Effector memory CD4-positive, alpha-beta T cell (primary cell): ENCODE data around the gene CPLX4.

Experiments
- DNase-seq, 3 donors: peaks; one replicate each; pipeline ENCODE4 v3.0.0-alpha.2; 2020
- H3K27ac ChIP-seq: 2 replicates; pipeline ENCODE4 v1.7.0; 2013; ENCODE audit warnings: mild to moderate bottlenecking, low read length, moderate library complexity; ENCODE audit not compliant: insufficient read depth, poor library complexity, severe bottlenecking
- H3K27me3 ChIP-seq: replicated peaks from 2 replicates; pipeline ENCODE4 v1.7.0; 2013; ENCODE audit warnings: mild to moderate bottlenecking, low read length; ENCODE audit not compliant: insufficient read depth, control insufficient read depth, poor library complexity, severe bottlenecking
- H3K36me3 ChIP-seq: 2 replicates; pipeline ENCODE4 v1.7.0; 2013; ENCODE audit warnings: mild to moderate bottlenecking, low read length, moderate library complexity; ENCODE audit not compliant: control insufficient read depth, insufficient read depth
- H3K4me1 ChIP-seq: 2 replicates; pipeline ENCODE4 v1.7.0; 2013; ENCODE audit warnings: low read length, mild to moderate bottlenecking; ENCODE audit not compliant: control insufficient read depth, insufficient read depth, poor library complexity, severe bottlenecking
- H3K4me3 ChIP-seq: 2 replicates; pipeline ENCODE4 v1.7.0; 2013; ENCODE audit warnings: low read length, low read depth, mild to moderate bottlenecking; ENCODE audit not compliant: insufficient read depth, poor library complexity, severe bottlenecking
- H3K9me3 ChIP-seq: 2 replicates; pipeline ENCODE4 v1.7.0; 2013; ENCODE audit warnings: mild to moderate bottlenecking, low read length, moderate library complexity; ENCODE audit not compliant: control insufficient read depth

CPLX4 gene

DNA sequence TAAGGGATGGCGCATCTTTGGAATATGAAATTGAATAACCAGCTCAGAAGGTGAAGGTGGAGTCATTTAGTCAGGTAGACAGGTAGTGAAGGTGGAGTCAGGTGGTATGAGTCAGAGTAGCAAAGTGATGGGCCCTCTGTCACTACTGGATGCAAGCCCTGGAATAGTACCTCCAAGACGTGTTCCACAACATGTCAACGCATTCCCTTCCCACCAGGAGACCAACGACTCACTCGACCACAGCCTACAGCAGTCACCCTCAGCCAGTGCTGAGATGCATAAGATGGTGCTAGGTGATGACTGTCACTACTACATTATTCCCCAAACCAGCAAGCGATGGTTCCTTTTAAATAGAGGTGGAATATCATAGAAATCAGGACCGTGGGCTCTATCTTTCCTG, 6.8 kb downstream of the CPLX4 start:
- H3K4me1 ChIP-seq = peaks cover 6% of the 10 kb centered on the region
- H3K27ac ChIP-seq = no peak overlapping the region
- no peaks in the 10 kb centered on the region for H3K9me3 ChIP-seq
- H3K27me3 ChIP-seq = peaks cover 18% of the 10 kb centered on the region
- no peak overlapping the region for H3K4me3 ChIP-seq
- H3K36me3 ChIP-seq = no peaks in the 10 kb centered on the region
- DNase-seq = no peak

DNA sequence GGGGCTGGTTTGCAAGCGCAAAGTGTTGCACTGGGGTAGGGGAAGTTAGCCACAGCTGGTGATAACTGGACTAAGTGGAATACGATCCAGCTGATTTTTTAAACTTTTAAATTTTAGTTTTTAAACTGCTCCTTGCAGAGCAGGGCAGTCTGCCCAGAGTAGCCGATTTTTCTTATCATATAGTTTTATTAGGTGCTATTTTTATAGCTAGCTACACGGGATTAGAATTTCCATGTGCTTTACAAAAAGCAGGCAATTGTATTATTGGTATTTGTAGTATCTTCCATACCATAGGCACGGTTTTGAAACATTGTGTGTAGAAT, 9.6 kb downstream of the CPLX4 start:
- DNase-seq = no peak
- Histone ChIP-seq H3K36me3 (no peaks in the 10 kb centered on the region), H3K9me3 (no peaks in the 10 kb centered on the region), H3K4me1 (peaks cover 6% of the 10 kb centered on the region), H3K4me3 (peak overlapping the region; percentile 50), H3K27ac (no peak overlapping the region), H3K27me3 (peaks cover 18% of the 10 kb centered on the region)

DNA sequence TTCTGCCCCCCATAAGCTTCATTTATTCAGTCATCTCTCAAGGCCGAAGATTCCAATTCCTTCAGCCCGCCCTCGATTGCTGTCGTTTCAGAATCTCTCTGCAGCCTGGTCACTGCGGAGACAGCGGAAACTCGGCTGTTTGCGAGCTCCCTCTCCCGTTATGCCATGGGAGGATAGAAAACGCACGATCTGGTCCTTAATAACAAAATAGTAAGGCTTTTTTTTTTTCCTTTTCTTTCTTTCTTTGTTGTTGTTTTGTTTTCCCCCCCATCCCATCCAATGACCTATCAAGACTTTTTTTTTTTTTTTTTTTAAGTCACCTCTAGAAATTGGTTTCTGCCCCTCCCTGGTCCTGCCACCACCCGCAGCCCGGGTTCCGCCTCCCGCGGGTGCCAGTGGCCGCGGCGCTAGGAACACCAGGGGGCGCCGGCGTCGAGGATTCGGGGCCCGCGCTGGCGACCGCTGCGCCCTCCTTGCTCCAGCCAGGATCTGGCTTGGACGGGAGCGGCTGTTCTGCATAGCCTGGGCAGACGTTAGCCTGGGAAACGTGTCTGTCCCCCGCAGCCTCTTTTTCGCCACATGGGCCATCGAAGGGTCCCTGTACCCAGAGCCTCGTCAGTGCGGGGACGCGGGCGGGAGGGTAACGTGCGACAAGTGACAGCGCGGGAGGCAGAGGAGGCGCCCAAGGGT, 10.1 kb downstream of the CPLX4 start:
- Histone ChIP-seq H3K4me3 (peak overlapping the region; percentile 50), H3K27me3 (peaks cover 18% of the 10 kb centered on the region), H3K9me3 (no peaks in the 10 kb centered on the region), H3K4me1 (peaks cover 6% of the 10 kb centered on the region), H3K36me3 (no peaks in the 10 kb centered on the region), H3K27ac (no peak overlapping the region)
- DNase-seq = peak; percentile 17 to 42 (median 24)

DNA sequence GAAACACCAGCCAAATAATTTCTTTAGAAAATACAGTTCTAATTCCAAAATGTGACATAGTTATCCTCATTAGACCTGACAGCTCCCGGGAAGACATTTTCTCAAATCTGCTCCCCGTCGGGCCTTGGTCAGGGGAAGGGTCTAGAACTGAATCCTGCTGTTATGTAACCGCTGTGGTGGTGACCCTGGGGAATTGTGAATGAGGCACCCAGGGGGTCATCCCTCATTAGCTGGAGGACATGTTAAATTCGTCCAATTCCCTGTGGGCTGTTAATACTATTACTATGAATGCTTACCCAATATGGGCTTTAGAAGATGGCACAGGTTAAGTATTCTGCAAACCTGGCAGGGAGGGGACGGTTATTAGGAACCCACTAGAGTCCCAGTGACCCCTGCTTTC, 11.8 kb downstream of the CPLX4 start:
- peaks cover 18% of the 10 kb centered on the region for H3K27me3 ChIP-seq
- no peaks in the 10 kb centered on the region for H3K36me3 ChIP-seq
- no peak overlapping the region for H3K4me3 ChIP-seq
- no peak overlapping the region for H3K27ac ChIP-seq
- DNase-seq = no peak
- H3K4me1 ChIP-seq = peaks cover 6% of the 10 kb centered on the region
- H3K9me3 ChIP-seq = no peaks in the 10 kb centered on the region

DNA sequence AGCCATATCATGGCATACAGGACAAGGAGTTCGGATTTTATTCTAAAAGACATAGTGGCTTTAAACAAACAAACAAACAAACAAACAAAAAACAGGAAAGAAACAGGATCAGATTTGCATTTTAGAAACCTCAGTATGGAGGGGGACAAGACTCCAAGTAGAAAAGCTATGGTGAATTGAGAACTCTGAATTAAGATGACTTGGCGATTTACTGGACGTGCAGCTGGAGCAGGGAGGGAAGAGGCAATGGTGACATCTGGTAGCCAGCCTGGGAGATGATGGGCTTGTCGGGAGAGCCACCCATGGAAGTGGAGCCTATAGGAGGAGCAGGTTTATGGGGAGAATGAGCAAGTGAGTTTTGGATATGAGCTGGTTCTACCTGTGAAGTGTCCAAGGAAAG, 13.2 kb downstream of the CPLX4 start:
- H3K27me3 ChIP-seq = peaks cover 13% of the 10 kb centered on the region
- H3K4me1 ChIP-seq = peaks cover 6% of the 10 kb centered on the region
- no peak for DNase-seq

DNA sequence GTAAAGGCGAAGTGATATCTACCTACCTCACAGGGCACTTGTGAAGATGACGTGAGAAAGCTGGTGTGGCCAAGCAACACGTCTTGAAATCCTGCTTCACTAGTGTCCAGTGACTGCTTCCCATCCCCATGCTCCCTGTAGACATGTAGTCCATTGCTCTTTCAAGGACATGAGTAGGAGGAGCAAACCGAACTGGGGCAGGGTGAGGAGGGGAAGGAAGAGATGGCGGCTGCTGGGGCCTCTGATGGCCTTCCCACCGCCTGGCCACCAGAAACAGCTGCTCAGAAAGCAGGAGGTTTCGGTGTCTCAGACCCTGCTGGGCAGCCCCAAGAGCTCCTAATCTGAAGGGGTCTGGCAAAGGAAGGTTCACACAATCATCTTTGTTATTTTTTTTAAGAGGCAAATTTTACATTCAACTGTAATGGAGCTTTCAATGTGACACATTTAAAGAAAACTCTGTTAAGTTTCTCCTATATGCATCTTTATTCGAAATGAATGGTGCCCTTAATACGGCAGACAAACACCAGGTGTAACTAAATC, 14.7 kb downstream of the CPLX4 start:
- Histone ChIP-seq H3K4me1 (peaks cover 4% of the 10 kb centered on the region), H3K4me3 (no peak overlapping the region), H3K9me3 (no peaks in the 10 kb centered on the region), H3K27ac (no peak overlapping the region), H3K36me3 (no peaks in the 10 kb centered on the region), H3K27me3 (peaks cover 7% of the 10 kb centered on the region)
- no peak for DNase-seq

More for the DNA sequence above, 13.2 kb downstream of the CPLX4 start:
- Histone ChIP-seq H3K36me3 (no peaks in the 10 kb centered on the region), H3K9me3 (no peaks in the 10 kb centered on the region), H3K27ac (no peak overlapping the region), H3K4me3 (no peak overlapping the region)

DNA sequence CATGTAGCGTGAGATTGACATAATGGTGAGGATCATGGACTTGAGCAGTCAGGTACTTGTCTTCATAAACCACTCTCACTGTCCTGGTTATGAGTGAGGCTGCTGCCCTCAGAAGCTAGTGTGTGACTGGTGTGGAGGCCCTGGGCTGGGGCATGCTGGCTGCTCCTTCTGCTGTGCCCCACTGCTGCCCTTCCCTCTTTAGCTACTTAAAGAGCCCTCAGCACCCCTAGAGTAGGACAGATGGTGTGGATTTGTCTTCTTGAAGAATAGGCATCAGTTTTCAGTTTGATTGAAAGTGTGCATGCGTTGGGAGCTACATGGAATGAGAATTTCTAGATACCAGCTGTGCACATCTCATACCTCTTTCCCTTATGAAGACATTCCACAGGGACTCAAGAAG, 15.4 kb downstream of the CPLX4 start:
- no peak overlapping the region for H3K4me3 ChIP-seq

DNA sequence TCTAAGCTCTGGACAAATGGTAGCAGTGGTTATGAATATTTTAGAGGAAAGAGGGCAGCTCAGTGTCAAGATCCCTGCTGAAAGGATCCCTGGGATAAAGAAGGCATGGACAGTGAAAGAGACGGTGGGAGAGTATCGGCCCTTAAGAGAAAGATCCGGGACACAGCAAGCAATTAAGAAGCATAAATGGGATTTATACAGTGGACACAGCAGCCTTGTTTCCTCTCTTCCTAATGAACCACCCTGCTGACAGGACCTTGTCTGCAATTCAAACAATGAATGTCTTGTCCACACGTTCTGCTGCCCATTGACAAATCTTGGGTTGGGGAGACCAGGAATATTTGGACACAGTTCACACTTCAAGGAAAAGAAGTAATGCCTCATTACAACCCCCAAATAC, 16.5 kb downstream of the CPLX4 start:
- no peaks in the 10 kb centered on the region for H3K4me1 ChIP-seq
- no peaks in the 10 kb centered on the region for H3K27me3 ChIP-seq
- H3K4me3 ChIP-seq = no peak overlapping the region
- DNase-seq = no peak
- H3K36me3 ChIP-seq = no peaks in the 10 kb centered on the region
- H3K27ac ChIP-seq = no peak overlapping the region
- H3K9me3 ChIP-seq = no peaks in the 10 kb centered on the region

More for the DNA sequence above, 15.4 kb downstream of the CPLX4 start:
- no peak for DNase-seq
- peaks cover 2% of the 10 kb centered on the region for H3K27me3 ChIP-seq
- no peaks in the 10 kb centered on the region for H3K4me1 ChIP-seq
- no peak overlapping the region for H3K27ac ChIP-seq
- H3K36me3 ChIP-seq = no peaks in the 10 kb centered on the region
- H3K9me3 ChIP-seq = no peaks in the 10 kb centered on the region

DNA sequence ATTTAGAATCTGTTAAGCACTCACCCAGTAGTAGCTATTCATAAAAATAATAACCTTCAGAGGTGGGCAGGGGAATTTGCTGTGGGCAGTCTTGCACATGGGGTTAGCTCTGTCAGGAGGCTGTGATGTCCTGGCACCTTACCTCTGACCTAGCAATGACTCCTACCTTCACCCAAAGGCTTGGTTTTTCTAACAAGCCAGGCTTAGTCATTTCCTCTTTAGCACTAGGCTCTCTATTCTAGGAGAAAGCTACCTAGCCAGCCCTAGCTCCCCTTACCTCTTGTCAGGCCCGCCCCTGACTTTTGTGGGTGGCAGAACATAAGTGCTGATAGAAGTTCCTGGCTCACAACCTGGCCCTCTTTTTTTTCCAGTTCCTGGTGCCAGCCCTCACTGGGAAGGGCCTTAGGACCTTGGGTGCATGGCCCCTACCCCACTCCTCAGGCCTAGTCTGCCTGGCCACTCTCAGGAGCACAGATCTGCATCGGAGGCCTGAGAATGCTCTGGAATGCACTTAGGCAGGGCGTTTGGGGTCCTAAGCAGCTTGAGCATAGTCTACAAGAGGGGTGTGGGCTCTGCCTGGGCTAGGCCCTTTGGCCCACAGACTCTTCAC, 17.7 kb downstream of the CPLX4 start:
- H3K27me3 ChIP-seq = no peaks in the 10 kb centered on the region
- no peaks in the 10 kb centered on the region for H3K36me3 ChIP-seq
- H3K4me3 ChIP-seq = no peak overlapping the region
- DNase-seq = no peak
- no peaks in the 10 kb centered on the region for H3K9me3 ChIP-seq
- H3K27ac ChIP-seq = no peak overlapping the region
- H3K4me1 ChIP-seq = no peaks in the 10 kb centered on the region

DNA sequence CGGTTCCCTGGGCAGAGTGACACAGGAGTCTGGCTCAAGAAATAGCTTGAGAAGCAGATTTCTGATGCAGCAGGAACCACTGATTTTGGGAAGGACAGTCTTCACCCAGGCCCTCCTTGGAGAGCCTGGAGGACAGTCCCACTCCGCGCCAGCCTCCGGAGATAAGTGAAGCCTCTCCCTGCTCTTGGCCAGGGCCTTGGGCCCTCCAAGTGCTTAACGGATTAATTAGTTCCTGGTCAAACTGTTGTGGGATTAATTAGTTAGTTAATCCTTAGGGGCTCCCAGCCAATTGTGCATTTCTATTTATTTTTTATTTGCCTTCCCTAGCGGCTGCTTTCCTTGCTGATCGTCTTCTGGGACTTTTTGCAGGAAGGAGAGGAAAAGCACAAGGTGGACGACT, 19.6 kb downstream of the CPLX4 start:
- no peak overlapping the region for H3K27ac ChIP-seq
- DNase-seq = no peak
- H3K4me1 ChIP-seq = no peaks in the 10 kb centered on the region
- H3K9me3 ChIP-seq = no peaks in the 10 kb centered on the region
- H3K36me3 ChIP-seq = no peaks in the 10 kb centered on the region
- no peak overlapping the region for H3K4me3 ChIP-seq
- no peaks in the 10 kb centered on the region for H3K27me3 ChIP-seq
